GM23338 (cell line): Measurements from ENCODE around the gene HTT. TPM values are rescaled to one million over a fixed set of nuclear protein-coding genes. Genes with fewer than 3 reads are reported as not detected.

Experiments used
- ATAC-seq: fragments of 200-7000 bp; cut with Tn5 transposase; 3 replicates; pipeline ENCODE4 v1.9.1; 2020
- DNase-seq: peaks from one replicate; pipeline ENCODE4 v3.0.0-alpha.2; 2015; ENCODE audit warnings: low spot score
- H2AFZ ChIP-seq: fragments of 200-600 bp; sonication (generic); 2 replicates; pipeline ENCODE4 v1.8.0; 2016; ENCODE audit warnings: antibody characterized with exemption, mild to moderate bottlenecking, moderate library complexity
- H3F3A ChIP-seq: fragments of 200-600 bp; sonication (generic); replicated peaks from 2 replicates; pipeline ENCODE4 v1.8.0; 2017; ENCODE audit warnings: antibody characterized with exemption, mixed run types, low read depth
- H3K27ac ChIP-seq: fragments of 200-600 bp; sonication (generic); 2 replicates; pipeline ENCODE4 v1.6.1; 2016; ENCODE audit warnings: low read depth
- H3K27me3 ChIP-seq: fragments of 200-600 bp; sonication (generic); 2 replicates; pipeline ENCODE4 v1.8.0; 2016; ENCODE audit warnings: mild to moderate bottlenecking, mixed run types, moderate library complexity; ENCODE audit not compliant: insufficient read depth
- H3K36me3 ChIP-seq: fragments of 200-600 bp; sonication (generic); 2 replicates; pipeline ENCODE4 v1.8.0; 2016; ENCODE audit warnings: mild to moderate bottlenecking; ENCODE audit not compliant: insufficient read depth
- H3K4me1 ChIP-seq: fragments of 200-600 bp; sonication (generic); 2 replicates; pipeline ENCODE4 v1.8.0; 2016; ENCODE audit warnings: mild to moderate bottlenecking, moderate library complexity; ENCODE audit not compliant: insufficient read depth
- H3K4me2 ChIP-seq: fragments of 200-600 bp; sonication (generic); 2 replicates; pipeline ENCODE4 v1.7.1; 2017; ENCODE audit warnings: mixed run types
- H3K4me3 ChIP-seq: fragments of 200-600 bp; sonication (generic); 2 replicates; pipeline ENCODE4 v1.6.1; 2016; ENCODE audit warnings: mixed run types
- H3K79me2 ChIP-seq: fragments of 200-600 bp; sonication (generic); replicated peaks from 2 replicates; pipeline ENCODE4 v1.8.0; 2017; ENCODE audit warnings: mild to moderate bottlenecking; ENCODE audit not compliant: insufficient read depth
- H3K9me2 ChIP-seq: fragments of 200-600 bp; sonication (generic); 2 replicates; pipeline ENCODE4 v1.8.0; 2017; ENCODE audit not compliant: insufficient read depth
- H4K20me1 ChIP-seq: fragments of 200-600 bp; sonication (generic); replicated peaks from 2 replicates; pipeline ENCODE4 v1.8.0; 2017; ENCODE audit warnings: mild to moderate bottlenecking; ENCODE audit not compliant: insufficient read depth
- H3K27ac Mint-ChIP-seq: 2 replicates; pipeline ENCODE4 v1.8.0; 2020; ENCODE audit warnings: inconsistent platforms, mild to moderate bottlenecking, moderate library complexity, mixed read lengths
- H3K27me3 Mint-ChIP-seq: 3 replicates; pipeline ENCODE4 v1.8.0; 2022; ENCODE audit warnings: low read depth, mild to moderate bottlenecking, moderate library complexity, mixed read lengths, inconsistent platforms; ENCODE audit not compliant: insufficient read depth, poor library complexity
- H3K36me3 Mint-ChIP-seq: 3 replicates; pipeline ENCODE4 v1.8.0; 2021; ENCODE audit warnings: low read depth, mild to moderate bottlenecking, inconsistent platforms, moderate library complexity, mixed read lengths
- H3K4me1 Mint-ChIP-seq: 3 replicates; pipeline ENCODE4 v1.8.0; 2020; ENCODE audit warnings: mild to moderate bottlenecking, inconsistent platforms, mixed read lengths
- H3K4me3 Mint-ChIP-seq: 3 replicates; pipeline ENCODE4 v1.8.0; 2021; ENCODE audit warnings: moderate library complexity, mild to moderate bottlenecking, inconsistent platforms, mixed read lengths
- H3K9me3 Mint-ChIP-seq: 3 replicates; pipeline ENCODE4 v1.8.0; 2020; ENCODE audit warnings: moderate library complexity, mild to moderate bottlenecking, inconsistent platforms, mixed read lengths
- CREB1 ChIP-seq: fragments of 250-450 bp; sonication (Bioruptor Pico); IDR thresholded peaks from 2 replicates; pipeline ENCODE4 v1.5.0; 2020; ENCODE audit warnings: low read depth, mild to moderate bottlenecking, moderate library complexity
- EZH2 ChIP-seq: fragments of 200-600 bp; sonication (generic); IDR thresholded peaks from one replicate; pipeline ENCODE4 v1.8.0; 2017; ENCODE audit warnings: antibody characterized with exemption, mild to moderate bottlenecking, low read depth; ENCODE audit not compliant: unreplicated experiment
- EZH2phosphoT487 ChIP-seq: fragments of 200-600 bp; sonication (generic); IDR thresholded peaks from one replicate; pipeline ENCODE4 v1.8.1; 2018; ENCODE audit warnings: antibody characterized with exemption; ENCODE audit not compliant: unreplicated experiment
- JUNB ChIP-seq: IDR thresholded peaks from one replicate; pipeline ENCODE4 v1.6.1; 2016; ENCODE audit warnings: antibody characterized with exemption; ENCODE audit not compliant: unreplicated experiment
- NANOG ChIP-seq: IDR thresholded peaks from 2 replicates; pipeline ENCODE4 v1.6.1; 2016; ENCODE audit warnings: antibody characterized with exemption, borderline replicate concordance
- POLR2AphosphoS5 ChIP-seq: IDR thresholded peaks from 2 replicates; pipeline ENCODE4 v1.6.1; 2016; ENCODE audit warnings: antibody characterized with exemption, low read depth
- STAT1 ChIP-seq: IDR thresholded peaks from one replicate; pipeline ENCODE4 v1.6.1; 2016; ENCODE audit warnings: antibody characterized with exemption; ENCODE audit not compliant: unreplicated experiment
- ZNF114 ChIP-seq: fragments of 250-450 bp; sonication (Bioruptor Pico); IDR thresholded peaks from 2 replicates; pipeline ENCODE4 v1.5.0; 2020; ENCODE audit warnings: mild to moderate bottlenecking, moderate library complexity
- ZNF331 ChIP-seq: fragments of 250-450 bp; sonication (Bioruptor Pico); IDR thresholded peaks from 2 replicates; pipeline ENCODE4 v1.5.0; 2020; ENCODE audit warnings: low read depth, mild to moderate bottlenecking, moderate library complexity
- polyA plus RNA-seq: library from polyadenylated mRNA; unstranded; fragments of >200 nt; fragmentation: Nextera tagmentation; extraction: Ambion mirVana; gene quantifications from 2 replicates; pipeline ENCODE4 v1.2.1, GENCODE V29; 2016
- total RNA-seq: library from RNA; depleted of rRNA; stranded (reverse); fragments of >200 nt; shearing (Covaris generic); gene quantifications from 2 replicates; pipeline ENCODE4 v1.2.3, GENCODE V29; 2014
- TF ChIP-seq, protein P1 (sequence below): IDR thresholded peaks from one replicate; pipeline ENCODE4 v1.6.1; 2018; ENCODE audit warnings: antibody characterized with exemption; ENCODE audit not compliant: unreplicated experiment
- TF ChIP-seq, protein P2 (sequence below): fragments of 250-450 bp; sonication (Bioruptor Pico); IDR thresholded peaks from 2 replicates; pipeline ENCODE4 v1.5.0; 2020; ENCODE audit warnings: mild to moderate bottlenecking, moderate library complexity
- TF ChIP-seq, protein P3 (sequence below), 2 experiments: fragments of 200-600 bp in 1 of 2; sonication (generic) in 1 of 2; conservative IDR thresholded peaks; 2 replicates each; pipeline versions ENCODE4 v1.5.1 to v1.6.1; 2016 to 2017; ENCODE audit warnings: antibody characterized with exemption in 2 of 2, low read depth in 2 of 2, mild to moderate bottlenecking in 2 of 2, moderate library complexity in 1 of 2
- TF ChIP-seq, protein P4 (sequence below): IDR thresholded peaks from 2 replicates; pipeline ENCODE4 v1.6.1; 2016; ENCODE audit warnings: antibody characterized with exemption

Gene HTT
- total and polyA plus RNA-seq, 2 experiments from 2014 or later: 26.6 to 67.7 TPM

DNA sequence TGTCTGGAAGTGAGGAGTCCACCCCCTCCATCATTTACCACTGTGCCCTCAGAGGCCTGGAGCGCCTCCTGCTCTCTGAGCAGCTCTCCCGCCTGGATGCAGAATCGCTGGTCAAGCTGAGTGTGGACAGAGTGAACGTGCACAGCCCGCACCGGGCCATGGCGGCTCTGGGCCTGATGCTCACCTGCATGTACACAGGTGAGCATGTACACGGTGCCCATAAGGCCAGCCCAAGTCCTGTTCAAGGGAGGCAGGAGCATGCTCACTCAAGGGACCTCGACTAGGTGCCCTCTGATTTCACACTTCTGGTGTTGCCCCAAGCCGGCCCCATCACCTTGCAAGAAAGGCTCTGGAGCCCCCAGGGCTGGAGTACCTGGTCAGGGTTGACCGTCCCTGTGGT lies 161.1 kb downstream of the HTT start:
- Histone ChIP-seq H3K27ac (no peak overlapping the region), H2AFZ (no peak overlapping the region), H3K4me3 (no peak overlapping the region), H3K27me3 (no peaks in the 10 kb centered on the region), H3K4me1 (peaks cover 12% of the 10 kb centered on the region), H3K36me3 (peaks cover 11% of the 10 kb centered on the region; the same call in 1 of the 2 replicates), H3K4me2 (no peak overlapping the region), H4K20me1 (peaks cover 10% of the 10 kb centered on the region), H3F3A (0 out of 2 replicates have a peak, but pooled peaks cover 3% of the 10 kb centered on the region), H3K9me2 (no peaks in the 10 kb centered on the region), H3K79me2 (no peaks in the 10 kb centered on the region)
- H3K36me3 Mint-ChIP-seq: peaks cover 67% of the 10 kb centered on the region
- peaks cover 25% of the 10 kb centered on the region for H3K27me3 Mint-ChIP-seq
- no peak for ATAC-seq
- H3K9me3 Mint-ChIP-seq: no peaks in the 10 kb centered on the region; the same call in 2 of the 3 replicates
- H3K4me1 Mint-ChIP-seq: peaks cover 19% of the 10 kb centered on the region
- no peak overlapping the region for H3K27ac Mint-ChIP-seq
- H3K4me3 Mint-ChIP-seq: no peak overlapping the region
- DNase-seq: no peak
- TF ChIP-seq CREB1 (CRISPR knock-in tag): no peak
- no peak for TF ChIP-seq EZH2phosphoT487
- TF ChIP-seq, protein P1, sequence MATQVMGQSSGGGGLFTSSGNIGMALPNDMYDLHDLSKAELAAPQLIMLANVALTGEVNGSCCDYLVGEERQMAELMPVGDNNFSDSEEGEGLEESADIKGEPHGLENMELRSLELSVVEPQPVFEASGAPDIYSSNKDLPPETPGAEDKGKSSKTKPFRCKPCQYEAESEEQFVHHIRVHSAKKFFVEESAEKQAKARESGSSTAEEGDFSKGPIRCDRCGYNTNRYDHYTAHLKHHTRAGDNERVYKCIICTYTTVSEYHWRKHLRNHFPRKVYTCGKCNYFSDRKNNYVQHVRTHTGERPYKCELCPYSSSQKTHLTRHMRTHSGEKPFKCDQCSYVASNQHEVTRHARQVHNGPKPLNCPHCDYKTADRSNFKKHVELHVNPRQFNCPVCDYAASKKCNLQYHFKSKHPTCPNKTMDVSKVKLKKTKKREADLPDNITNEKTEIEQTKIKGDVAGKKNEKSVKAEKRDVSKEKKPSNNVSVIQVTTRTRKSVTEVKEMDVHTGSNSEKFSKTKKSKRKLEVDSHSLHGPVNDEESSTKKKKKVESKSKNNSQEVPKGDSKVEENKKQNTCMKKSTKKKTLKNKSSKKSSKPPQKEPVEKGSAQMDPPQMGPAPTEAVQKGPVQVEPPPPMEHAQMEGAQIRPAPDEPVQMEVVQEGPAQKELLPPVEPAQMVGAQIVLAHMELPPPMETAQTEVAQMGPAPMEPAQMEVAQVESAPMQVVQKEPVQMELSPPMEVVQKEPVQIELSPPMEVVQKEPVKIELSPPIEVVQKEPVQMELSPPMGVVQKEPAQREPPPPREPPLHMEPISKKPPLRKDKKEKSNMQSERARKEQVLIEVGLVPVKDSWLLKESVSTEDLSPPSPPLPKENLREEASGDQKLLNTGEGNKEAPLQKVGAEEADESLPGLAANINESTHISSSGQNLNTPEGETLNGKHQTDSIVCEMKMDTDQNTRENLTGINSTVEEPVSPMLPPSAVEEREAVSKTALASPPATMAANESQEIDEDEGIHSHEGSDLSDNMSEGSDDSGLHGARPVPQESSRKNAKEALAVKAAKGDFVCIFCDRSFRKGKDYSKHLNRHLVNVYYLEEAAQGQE: no peak
- TF ChIP-seq, protein P2, sequence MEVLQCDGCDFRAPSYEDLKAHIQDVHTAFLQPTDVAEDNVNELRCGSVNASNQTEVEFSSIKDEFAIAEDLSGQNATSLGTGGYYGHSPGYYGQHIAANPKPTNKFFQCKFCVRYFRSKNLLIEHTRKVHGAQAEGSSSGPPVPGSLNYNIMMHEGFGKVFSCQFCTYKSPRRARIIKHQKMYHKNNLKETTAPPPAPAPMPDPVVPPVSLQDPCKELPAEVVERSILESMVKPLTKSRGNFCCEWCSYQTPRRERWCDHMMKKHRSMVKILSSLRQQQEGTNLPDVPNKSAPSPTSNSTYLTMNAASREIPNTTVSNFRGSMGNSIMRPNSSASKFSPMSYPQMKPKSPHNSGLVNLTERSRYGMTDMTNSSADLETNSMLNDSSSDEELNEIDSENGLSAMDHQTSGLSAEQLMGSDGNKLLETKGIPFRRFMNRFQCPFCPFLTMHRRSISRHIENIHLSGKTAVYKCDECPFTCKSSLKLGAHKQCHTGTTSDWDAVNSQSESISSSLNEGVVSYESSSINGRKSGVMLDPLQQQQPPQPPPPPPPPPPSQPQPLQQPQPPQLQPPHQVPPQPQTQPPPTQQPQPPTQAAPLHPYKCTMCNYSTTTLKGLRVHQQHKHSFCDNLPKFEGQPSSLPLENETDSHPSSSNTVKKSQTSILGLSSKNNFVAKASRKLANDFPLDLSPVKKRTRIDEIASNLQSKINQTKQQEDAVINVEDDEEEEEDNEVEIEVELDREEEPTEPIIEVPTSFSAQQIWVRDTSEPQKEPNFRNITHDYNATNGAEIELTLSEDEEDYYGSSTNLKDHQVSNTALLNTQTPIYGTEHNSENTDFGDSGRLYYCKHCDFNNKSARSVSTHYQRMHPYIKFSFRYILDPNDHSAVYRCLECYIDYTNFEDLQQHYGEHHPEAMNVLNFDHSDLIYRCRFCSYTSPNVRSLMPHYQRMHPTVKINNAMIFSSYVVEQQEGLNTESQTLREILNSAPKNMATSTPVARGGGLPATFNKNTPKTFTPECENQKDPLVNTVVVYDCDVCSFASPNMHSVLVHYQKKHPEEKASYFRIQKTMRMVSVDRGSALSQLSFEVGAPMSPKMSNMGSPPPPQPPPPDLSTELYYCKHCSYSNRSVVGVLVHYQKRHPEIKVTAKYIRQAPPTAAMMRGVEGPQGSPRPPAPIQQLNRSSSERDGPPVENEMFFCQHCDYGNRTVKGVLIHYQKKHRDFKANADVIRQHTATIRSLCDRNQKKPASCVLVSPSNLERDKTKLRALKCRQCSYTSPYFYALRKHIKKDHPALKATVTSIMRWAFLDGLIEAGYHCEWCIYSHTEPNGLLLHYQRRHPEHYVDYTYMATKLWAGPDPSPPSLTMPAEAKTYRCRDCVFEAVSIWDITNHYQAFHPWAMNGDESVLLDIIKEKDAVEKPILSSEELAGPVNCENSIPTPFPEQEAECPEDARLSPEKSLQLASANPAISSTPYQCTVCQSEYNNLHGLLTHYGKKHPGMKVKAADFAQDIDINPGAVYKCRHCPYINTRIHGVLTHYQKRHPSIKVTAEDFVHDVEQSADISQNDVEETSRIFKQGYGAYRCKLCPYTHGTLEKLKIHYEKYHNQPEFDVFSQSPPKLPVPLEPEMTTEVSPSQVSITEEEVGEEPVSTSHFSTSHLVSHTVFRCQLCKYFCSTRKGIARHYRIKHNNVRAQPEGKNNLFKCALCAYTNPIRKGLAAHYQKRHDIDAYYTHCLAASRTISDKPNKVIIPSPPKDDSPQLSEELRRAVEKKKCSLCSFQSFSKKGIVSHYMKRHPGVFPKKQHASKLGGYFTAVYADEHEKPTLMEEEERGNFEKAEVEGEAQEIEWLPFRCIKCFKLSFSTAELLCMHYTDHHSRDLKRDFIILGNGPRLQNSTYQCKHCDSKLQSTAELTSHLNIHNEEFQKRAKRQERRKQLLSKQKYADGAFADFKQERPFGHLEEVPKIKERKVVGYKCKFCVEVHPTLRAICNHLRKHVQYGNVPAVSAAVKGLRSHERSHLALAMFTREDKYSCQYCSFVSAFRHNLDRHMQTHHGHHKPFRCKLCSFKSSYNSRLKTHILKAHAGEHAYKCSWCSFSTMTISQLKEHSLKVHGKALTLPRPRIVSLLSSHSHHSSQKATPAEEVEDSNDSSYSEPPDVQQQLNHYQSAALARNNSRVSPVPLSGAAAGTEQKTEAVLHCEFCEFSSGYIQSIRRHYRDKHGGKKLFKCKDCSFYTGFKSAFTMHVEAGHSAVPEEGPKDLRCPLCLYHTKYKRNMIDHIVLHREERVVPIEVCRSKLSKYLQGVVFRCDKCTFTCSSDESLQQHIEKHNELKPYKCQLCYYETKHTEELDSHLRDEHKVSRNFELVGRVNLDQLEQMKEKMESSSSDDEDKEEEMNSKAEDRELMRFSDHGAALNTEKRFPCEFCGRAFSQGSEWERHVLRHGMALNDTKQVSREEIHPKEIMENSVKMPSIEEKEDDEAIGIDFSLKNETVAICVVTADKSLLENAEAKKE (CRISPR knock-in tag): no peak
- no peak for TF ChIP-seq JUNB
- no peak for TF ChIP-seq NANOG
- TF ChIP-seq STAT1: no peak
- no peak for TF ChIP-seq ZNF331 (CRISPR knock-in tag)
- no peak for TF ChIP-seq ZNF114 (CRISPR knock-in tag)
- TF ChIP-seq, protein P3, sequence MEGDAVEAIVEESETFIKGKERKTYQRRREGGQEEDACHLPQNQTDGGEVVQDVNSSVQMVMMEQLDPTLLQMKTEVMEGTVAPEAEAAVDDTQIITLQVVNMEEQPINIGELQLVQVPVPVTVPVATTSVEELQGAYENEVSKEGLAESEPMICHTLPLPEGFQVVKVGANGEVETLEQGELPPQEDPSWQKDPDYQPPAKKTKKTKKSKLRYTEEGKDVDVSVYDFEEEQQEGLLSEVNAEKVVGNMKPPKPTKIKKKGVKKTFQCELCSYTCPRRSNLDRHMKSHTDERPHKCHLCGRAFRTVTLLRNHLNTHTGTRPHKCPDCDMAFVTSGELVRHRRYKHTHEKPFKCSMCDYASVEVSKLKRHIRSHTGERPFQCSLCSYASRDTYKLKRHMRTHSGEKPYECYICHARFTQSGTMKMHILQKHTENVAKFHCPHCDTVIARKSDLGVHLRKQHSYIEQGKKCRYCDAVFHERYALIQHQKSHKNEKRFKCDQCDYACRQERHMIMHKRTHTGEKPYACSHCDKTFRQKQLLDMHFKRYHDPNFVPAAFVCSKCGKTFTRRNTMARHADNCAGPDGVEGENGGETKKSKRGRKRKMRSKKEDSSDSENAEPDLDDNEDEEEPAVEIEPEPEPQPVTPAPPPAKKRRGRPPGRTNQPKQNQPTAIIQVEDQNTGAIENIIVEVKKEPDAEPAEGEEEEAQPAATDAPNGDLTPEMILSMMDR (conservative IDR thresholded peaks at IDR 0.05; ENCODE audit: low read depth in 2 of 2): no peak
- TF ChIP-seq EZH2: no peak
- no peak for TF ChIP-seq POLR2AphosphoS5
- TF ChIP-seq, protein P4, sequence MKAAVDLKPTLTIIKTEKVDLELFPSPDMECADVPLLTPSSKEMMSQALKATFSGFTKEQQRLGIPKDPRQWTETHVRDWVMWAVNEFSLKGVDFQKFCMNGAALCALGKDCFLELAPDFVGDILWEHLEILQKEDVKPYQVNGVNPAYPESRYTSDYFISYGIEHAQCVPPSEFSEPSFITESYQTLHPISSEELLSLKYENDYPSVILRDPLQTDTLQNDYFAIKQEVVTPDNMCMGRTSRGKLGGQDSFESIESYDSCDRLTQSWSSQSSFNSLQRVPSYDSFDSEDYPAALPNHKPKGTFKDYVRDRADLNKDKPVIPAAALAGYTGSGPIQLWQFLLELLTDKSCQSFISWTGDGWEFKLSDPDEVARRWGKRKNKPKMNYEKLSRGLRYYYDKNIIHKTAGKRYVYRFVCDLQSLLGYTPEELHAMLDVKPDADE: no peak
